H1 (cell line): ENCODE data around the gene BGLAP. TPM values are rescaled to one million over a fixed set of nuclear protein-coding genes. Genes with fewer than 3 reads are reported as not detected.

ENCODE experiments used
- EGR1 ChIP-seq: IDR thresholded peaks from 2 replicates; pipeline ENCODE4 v1.6.1; 2011; ENCODE audit warnings: low read depth, low read length, borderline replicate concordance
- polyA plus RNA-seq, 7 experiments: library from polyadenylated mRNA; depleted of rRNA in 3 of 7; stranded (reverse) in 5 of 7; unstranded in 2 of 7; fragments of >200 nt in 5 of 7; fragments of 200-250 nt in 2 of 7; gene quantifications; 1 replicate in 5 of 7; 2 replicates in 1 of 7; 4 replicates in 1 of 7; pipeline versions ENCODE4 v1.2.1 to v1.2.3, GENCODE V29; 2011 to 2013; ENCODE audit warnings: missing spikeins in 2 of 7, mixed read lengths in 2 of 7
- total RNA-seq: library from RNA; stranded (reverse); fragmentation: NEBNext Ultra II Directional; extraction: Animal tissue kit (Norgen Biotek cat#: 25700); gene quantifications from 2 replicates; pipeline ENCODE4 v1.2.1, GENCODE V29; 2021

Gene BGLAP
- total and polyA plus RNA-seq, 2 of the 8 experiments (the other 6 are each of a cell fraction or from before 2014, with no cell fraction given) = 1.2 to 1.5 TPM

GRCh38 chr1:156211243-156211642, 30.7 kb upstream of the BGLAP start (continued):
- no peak for TF ChIP-seq EGR1
